ENCODE results near the gene CCDC91.
A peak's percentile ranks its signal among the peaks of the same experiment; 100 is the strongest.

Gene CCDC91

DNA sequence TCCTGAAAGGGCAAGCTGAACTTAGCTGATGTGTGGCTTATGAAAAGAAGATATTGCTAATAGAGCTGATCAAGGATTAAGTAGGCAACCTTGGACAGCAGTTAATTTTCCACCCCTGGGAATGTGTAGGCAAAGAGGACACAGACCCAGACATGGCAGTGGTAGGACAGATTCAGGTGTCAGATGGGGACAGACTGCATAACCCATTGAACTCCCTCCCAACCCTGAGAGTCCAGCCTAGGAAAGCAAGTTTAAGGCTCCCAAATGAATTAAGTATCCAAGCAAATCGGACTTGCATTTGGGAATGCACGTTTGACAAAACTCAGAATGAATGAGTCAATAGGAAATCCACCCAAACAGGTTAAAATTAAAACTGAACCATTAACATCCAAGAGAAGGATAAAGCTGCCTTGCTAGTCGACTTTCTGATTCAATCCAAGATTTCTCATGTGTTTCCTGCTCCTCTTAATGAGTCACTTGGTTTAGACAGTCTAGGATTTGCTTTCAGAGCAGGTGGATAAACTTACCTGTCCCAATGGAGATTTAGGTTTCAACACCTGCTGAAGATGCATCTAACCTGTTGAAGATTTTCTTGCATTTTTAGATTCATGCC, 385.4 kb downstream of the CCDC91 start:
- H3K27ac ChIP-seq (replicated peaks), result no peak overlapping the region
- no peak for DNase-seq (ENCODE audit: low read depth in 1 of 2, low spot score in 1 of 2)
- no peaks in the 10 kb centered on the region for H3K27me3 ChIP-seq (ENCODE audit: insufficient read depth, poor library complexity, severe bottlenecking)
- TF ChIP-seq POLR2AphosphoS5 (IDR thresholded peaks at IDR 0.05; ENCODE audit: low read depth) (no peak), SPI1 (IDR thresholded peaks at IDR 0.05; ENCODE audit: borderline replicate concordance, low read depth) (no peak), GABPA (IDR thresholded peaks at IDR 0.05; ENCODE audit: low read depth) (no peak)
- H3K4me3 ChIP-seq (replicated peaks; ENCODE audit: insufficient read depth, low read length), result no peak overlapping the region

DNA sequence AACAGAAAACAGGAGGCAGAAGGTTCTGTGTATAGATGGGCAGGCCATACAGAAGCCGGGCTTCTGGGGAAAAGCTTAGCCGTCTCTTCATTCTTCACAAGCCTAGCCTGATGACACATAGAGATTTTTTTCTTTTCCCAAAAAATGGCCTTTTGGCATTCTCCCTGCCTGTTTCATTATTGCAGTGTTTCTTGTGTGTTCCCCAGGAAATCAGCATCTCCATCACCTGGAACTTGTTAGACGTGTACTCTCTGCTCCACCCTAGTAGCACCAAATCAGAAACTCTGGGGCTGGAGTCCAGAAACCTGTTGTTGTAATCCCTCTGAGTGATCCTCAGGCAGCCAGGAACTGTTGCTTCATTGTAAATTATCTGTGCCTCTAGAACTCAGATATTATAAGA, 388.1 kb downstream of the CCDC91 start:
- Histone ChIP-seq H3K4me3 (replicated peaks; ENCODE audit: insufficient read depth, low read length) (no peak overlapping the region), H3K27me3 (ENCODE audit: insufficient read depth, poor library complexity, severe bottlenecking) (no peaks in the 10 kb centered on the region), H3K27ac (replicated peaks) (no peak overlapping the region)
- DNase-seq (ENCODE audit: low read depth in 1 of 2, low spot score in 1 of 2), result no peak
- no peak for TF ChIP-seq GABPA (IDR thresholded peaks at IDR 0.05; ENCODE audit: low read depth)
- no peak for TF ChIP-seq REST (IDR thresholded peaks at IDR 0.05; ENCODE audit: insufficient replicate concordance, low read depth)
- TF ChIP-seq POLR2AphosphoS5 (IDR thresholded peaks at IDR 0.05; ENCODE audit: low read depth), result no peak
- TF ChIP-seq SPI1 (IDR thresholded peaks at IDR 0.05; ENCODE audit: borderline replicate concordance, low read depth), result no peak
- TF ChIP-seq, protein P1, sequence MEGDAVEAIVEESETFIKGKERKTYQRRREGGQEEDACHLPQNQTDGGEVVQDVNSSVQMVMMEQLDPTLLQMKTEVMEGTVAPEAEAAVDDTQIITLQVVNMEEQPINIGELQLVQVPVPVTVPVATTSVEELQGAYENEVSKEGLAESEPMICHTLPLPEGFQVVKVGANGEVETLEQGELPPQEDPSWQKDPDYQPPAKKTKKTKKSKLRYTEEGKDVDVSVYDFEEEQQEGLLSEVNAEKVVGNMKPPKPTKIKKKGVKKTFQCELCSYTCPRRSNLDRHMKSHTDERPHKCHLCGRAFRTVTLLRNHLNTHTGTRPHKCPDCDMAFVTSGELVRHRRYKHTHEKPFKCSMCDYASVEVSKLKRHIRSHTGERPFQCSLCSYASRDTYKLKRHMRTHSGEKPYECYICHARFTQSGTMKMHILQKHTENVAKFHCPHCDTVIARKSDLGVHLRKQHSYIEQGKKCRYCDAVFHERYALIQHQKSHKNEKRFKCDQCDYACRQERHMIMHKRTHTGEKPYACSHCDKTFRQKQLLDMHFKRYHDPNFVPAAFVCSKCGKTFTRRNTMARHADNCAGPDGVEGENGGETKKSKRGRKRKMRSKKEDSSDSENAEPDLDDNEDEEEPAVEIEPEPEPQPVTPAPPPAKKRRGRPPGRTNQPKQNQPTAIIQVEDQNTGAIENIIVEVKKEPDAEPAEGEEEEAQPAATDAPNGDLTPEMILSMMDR (IDR thresholded peaks at IDR 0.05; ENCODE audit: insufficient read depth, low read length), result no peak

DNA sequence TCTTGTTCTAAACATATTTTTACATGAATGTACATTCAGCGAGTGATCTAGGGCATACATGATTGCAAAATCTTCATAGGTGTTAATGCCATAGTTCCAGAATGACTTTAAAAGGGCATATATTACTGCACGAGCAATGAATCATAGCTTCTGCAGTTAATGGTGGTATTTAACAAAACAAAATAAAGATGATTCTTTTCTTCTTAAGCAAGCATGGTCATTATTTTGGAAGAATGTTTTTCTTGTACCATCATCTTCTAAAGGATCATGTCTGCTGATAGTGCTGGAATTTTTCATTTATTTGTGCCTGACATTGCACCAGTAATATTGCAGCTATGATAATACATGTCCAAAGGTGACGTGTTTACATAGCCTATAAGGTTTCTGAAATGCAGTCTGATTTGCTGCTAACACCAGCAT, 388.6 kb downstream of the CCDC91 start:
- H3K27me3 ChIP-seq (ENCODE audit: insufficient read depth, poor library complexity, severe bottlenecking), result no peaks in the 10 kb centered on the region
- H3K4me3 ChIP-seq (replicated peaks; ENCODE audit: insufficient read depth, low read length), result no peak overlapping the region
- TF ChIP-seq SPI1 (IDR thresholded peaks at IDR 0.05; ENCODE audit: borderline replicate concordance, low read depth) (no peak), REST (IDR thresholded peaks at IDR 0.05; ENCODE audit: insufficient replicate concordance, low read depth) (no peak), POLR2AphosphoS5 (IDR thresholded peaks at IDR 0.05; ENCODE audit: low read depth) (no peak), GABPA (IDR thresholded peaks at IDR 0.05; ENCODE audit: low read depth) (no peak)
- TF ChIP-seq, protein P1 (IDR thresholded peaks at IDR 0.05; ENCODE audit: insufficient read depth, low read length), result no peak
- H3K27ac ChIP-seq (replicated peaks), result no peak overlapping the region
- DNase-seq (ENCODE audit: low read depth in 1 of 2, low spot score in 1 of 2), result no peak

GRCh38 chr12:28582672-28583376, 392.6 kb downstream of the CCDC91 start:
- Histone ChIP-seq H3K4me3 (replicated peaks; ENCODE audit: insufficient read depth, low read length) (no peak overlapping the region), H3K27me3 (ENCODE audit: insufficient read depth, poor library complexity, severe bottlenecking) (no peaks in the 10 kb centered on the region), H3K27ac (replicated peaks) (peak overlapping the region; percentile 53)
- DNase-seq (ENCODE audit: low read depth in 1 of 2, low spot score in 1 of 2), result no peak
- TF ChIP-seq REST (IDR thresholded peaks at IDR 0.05; ENCODE audit: insufficient replicate concordance, low read depth) (no peak), POLR2AphosphoS5 (IDR thresholded peaks at IDR 0.05; ENCODE audit: low read depth) (no peak), GABPA (IDR thresholded peaks at IDR 0.05; ENCODE audit: low read depth) (no peak), SPI1 (IDR thresholded peaks at IDR 0.05; ENCODE audit: borderline replicate concordance, low read depth) (no peak)
- TF ChIP-seq, protein P1 (IDR thresholded peaks at IDR 0.05; ENCODE audit: insufficient read depth, low read length), result no peak
